NCI-H2107 treated with DMSO at 0.1 percent for 48 hours (cell line): Measurements from ENCODE around the gene NRG3.
"Not testable (repeated sequence)": the region's sequence is repeated elsewhere in the genome, so short reads cannot be mapped to it uniquely, and the experiment has no call there.

ENCODE experiments used
- DNase-seq: peaks from one replicate; lab custom pipeline; 2025; ENCODE audit not compliant: unreplicated experiment; lab: John Stamatoyannopoulos, UW

Gene NRG3

GRCh38 chr10:82267465-82267864, 392.5 kb downstream of the NRG3 start:
- DNase-seq = no peak

GRCh38 chr10:82267960-82268359, 393.0 kb downstream of the NRG3 start:
- no peak for DNase-seq

- no peak for DNase-seq
These were observed 402.6 kb downstream of the NRG3 start for GRCh38 chr10:82277591-82277990.

- DNase-seq = no peak
These were observed 403.6 kb downstream of the NRG3 start for GRCh38 chr10:82278401-82279182.

- DNase-seq = no peak
These were observed 407.9 kb downstream of the NRG3 start for GRCh38 chr10:82282782-82283456.

GRCh38 chr10:82284180-82284579, 409.2 kb downstream of the NRG3 start:
- no peak for DNase-seq

GRCh38 chr10:82288461-82288881, 413.5 kb downstream of the NRG3 start:
- DNase-seq = no peak

- DNase-seq = no peak
These were observed 415.0 kb downstream of the NRG3 start for GRCh38 chr10:82289945-82290344.

- no peak for DNase-seq
These were observed 419.9 kb downstream of the NRG3 start for GRCh38 chr10:82294874-82295378.

GRCh38 chr10:82308641-82309040, 433.6 kb downstream of the NRG3 start:
- no peak for DNase-seq

- DNase-seq = no peak
These were observed 435.8 kb downstream of the NRG3 start for GRCh38 chr10:82310839-82311238.

- no peak for DNase-seq
These were observed 438.4 kb downstream of the NRG3 start for GRCh38 chr10:82313401-82313800.

- no peak for DNase-seq
These were observed 443.5 kb downstream of the NRG3 start for GRCh38 chr10:82318534-82318933.

- DNase-seq = no peak
These were observed 444.1 kb downstream of the NRG3 start for GRCh38 chr10:82319074-82319473.

GRCh38 chr10:82319562-82319961, 444.6 kb downstream of the NRG3 start:
- no peak for DNase-seq

- DNase-seq = no peak
These were observed 446.7 kb downstream of the NRG3 start for GRCh38 chr10:82321724-82322123.

- no peak for DNase-seq
These were observed 456.7 kb downstream of the NRG3 start for GRCh38 chr10:82331716-82332115.

GRCh38 chr10:82335831-82336230, 460.8 kb downstream of the NRG3 start:
- DNase-seq = no peak

GRCh38 chr10:82340166-82340565, 465.2 kb downstream of the NRG3 start:
- no peak for DNase-seq

GRCh38 chr10:82349590-82349989, 474.6 kb downstream of the NRG3 start:
- not testable (repeated sequence) for DNase-seq

GRCh38 chr10:82353381-82353780, 478.4 kb downstream of the NRG3 start:
- DNase-seq = no peak

GRCh38 chr10:82358486-82359099, 483.6 kb downstream of the NRG3 start:
- no peak for DNase-seq
